Calu3 (cell line): ENCODE data around the gene CHRND. TPM values are rescaled to one million over a fixed set of nuclear protein-coding genes. Genes with fewer than 3 reads are reported as not detected.
A peak's percentile ranks its signal among the peaks of the same experiment; 100 is the strongest.

ENCODE experiments used
- BruUV-seq: library from RNA; stranded (reverse); fragments of 400-500 nt; replicated peaks from 2 replicates; lab custom pipeline; 2021; lab: Mats Ljungman, UMichigan
- CTCF ChIA-PET: fragments of 300-600 bp; sonication (Branson Sonifier 250); formaldehyde crosslinking; loops from one replicate; lab custom pipeline; 2022; ENCODE audit warnings: antibody characterized with exemption; lab: Charles Lee
- DNase-seq: peaks from one replicate; pipeline ENCODE4 v3.0.0; 2022
- H3K27ac Mint-ChIP-seq: one replicate; pipeline ENCODE4 v1.8.0; 2022; ENCODE audit warnings: mixed read lengths; ENCODE audit not compliant: unreplicated experiment
- H3K27me3 Mint-ChIP-seq: one replicate; pipeline ENCODE4 v1.8.0; 2022; ENCODE audit warnings: mixed read lengths; ENCODE audit not compliant: unreplicated experiment
- H3K36me3 Mint-ChIP-seq: one replicate; pipeline ENCODE4 v1.8.0; 2022; ENCODE audit warnings: mild to moderate bottlenecking, moderate library complexity, mixed read lengths; ENCODE audit not compliant: insufficient read depth, unreplicated experiment
- H3K4me1 Mint-ChIP-seq: one replicate; pipeline ENCODE4 v1.8.0; 2022; ENCODE audit warnings: mild to moderate bottlenecking, low read depth, mixed read lengths; ENCODE audit not compliant: unreplicated experiment
- H3K4me3 Mint-ChIP-seq: one replicate; pipeline ENCODE4 v1.8.0; 2022; ENCODE audit warnings: mild to moderate bottlenecking, low read depth, moderate library complexity, mixed read lengths; ENCODE audit not compliant: unreplicated experiment
- H3K9me3 Mint-ChIP-seq: one replicate; pipeline ENCODE4 v1.8.0; 2022; ENCODE audit warnings: low read depth, mixed read lengths; ENCODE audit not compliant: unreplicated experiment
- intact Hi-C: fragments of 100-400 bp; cut with micrococcal nuclease; formaldehyde crosslinking; loops from one replicate; pipeline ENCODE4 v1.10.0; 2022; ENCODE audit not compliant: unreplicated experiment
- total RNA-seq: library from RNA; stranded (reverse); gene quantifications from 2 replicates; pipeline ENCODE4 v1.2.3, GENCODE V29; 2022
- TF ChIP-seq, protein P1 (sequence below): fragments of 200-600 bp; IDR thresholded peaks from one replicate; pipeline ENCODE4 v1.8.0; 2022; ENCODE audit warnings: antibody characterized with exemption; ENCODE audit not compliant: unreplicated experiment

CHRND gene
- total RNA-seq, 1 experiment from 2014 or later = not detected

GRCh38 chr2:232502511-232502910 lies 23.4 kb upstream of the CHRND start:
- TF ChIP-seq, protein P1, sequence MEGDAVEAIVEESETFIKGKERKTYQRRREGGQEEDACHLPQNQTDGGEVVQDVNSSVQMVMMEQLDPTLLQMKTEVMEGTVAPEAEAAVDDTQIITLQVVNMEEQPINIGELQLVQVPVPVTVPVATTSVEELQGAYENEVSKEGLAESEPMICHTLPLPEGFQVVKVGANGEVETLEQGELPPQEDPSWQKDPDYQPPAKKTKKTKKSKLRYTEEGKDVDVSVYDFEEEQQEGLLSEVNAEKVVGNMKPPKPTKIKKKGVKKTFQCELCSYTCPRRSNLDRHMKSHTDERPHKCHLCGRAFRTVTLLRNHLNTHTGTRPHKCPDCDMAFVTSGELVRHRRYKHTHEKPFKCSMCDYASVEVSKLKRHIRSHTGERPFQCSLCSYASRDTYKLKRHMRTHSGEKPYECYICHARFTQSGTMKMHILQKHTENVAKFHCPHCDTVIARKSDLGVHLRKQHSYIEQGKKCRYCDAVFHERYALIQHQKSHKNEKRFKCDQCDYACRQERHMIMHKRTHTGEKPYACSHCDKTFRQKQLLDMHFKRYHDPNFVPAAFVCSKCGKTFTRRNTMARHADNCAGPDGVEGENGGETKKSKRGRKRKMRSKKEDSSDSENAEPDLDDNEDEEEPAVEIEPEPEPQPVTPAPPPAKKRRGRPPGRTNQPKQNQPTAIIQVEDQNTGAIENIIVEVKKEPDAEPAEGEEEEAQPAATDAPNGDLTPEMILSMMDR = no peak
- Mint-ChIP-seq H3K27ac (no peak overlapping the region), H3K27me3 (peaks cover 82% of the 10 kb centered on the region), H3K4me1 (no peaks in the 10 kb centered on the region), H3K4me3 (peak overlapping the region; percentile 53), H3K9me3 (no peaks in the 10 kb centered on the region), H3K36me3 (no peaks in the 10 kb centered on the region)
- no peak for DNase-seq
- CTCF ChIA-PET = no interaction called here
- intact Hi-C loops = no loop called here
- no TSS peak for BruUV-seq

DNA sequence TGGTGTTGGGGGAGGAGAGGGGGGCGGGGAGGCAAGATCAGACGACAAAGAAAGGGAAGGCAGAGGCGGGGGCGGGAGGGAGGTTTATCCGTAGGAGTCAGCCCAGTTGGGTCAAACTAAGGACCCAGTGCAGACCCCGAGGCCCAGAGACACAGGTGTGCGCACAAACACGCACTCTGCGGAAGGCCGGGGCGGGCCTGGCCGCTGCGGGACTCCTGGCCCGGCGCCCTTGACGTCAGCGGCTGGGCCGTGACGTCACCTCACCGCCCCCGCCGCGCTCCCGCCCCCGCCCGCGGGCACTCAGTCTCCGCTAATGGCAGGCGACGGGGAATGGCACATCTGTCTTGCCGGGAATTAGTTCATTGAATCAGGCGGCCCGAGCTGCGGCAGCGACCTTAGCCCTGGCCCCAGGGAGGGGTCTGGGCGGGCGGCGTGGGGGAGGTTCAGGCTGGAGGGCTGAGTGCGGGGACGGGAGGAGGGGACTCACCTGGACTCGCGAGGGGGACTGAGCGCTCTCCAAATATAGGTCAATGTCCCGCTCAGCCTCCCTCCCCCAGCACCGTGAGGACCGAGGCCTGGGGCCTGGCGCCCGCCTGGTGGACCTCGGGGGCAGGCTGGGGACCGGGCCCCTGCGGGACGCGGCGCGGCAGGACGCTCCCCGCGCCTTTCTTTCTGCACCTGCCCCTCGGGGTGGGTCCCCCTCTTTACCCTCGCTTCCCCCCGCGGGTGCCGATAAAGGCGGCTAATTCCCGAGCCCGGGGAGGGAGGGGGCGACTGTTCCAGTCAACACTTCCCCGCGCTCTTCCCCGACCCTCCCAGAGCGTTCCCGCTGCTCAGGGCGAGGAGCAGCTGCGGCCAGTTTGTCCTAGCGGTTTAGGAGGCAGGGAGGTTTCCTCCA lies 22.8 kb upstream of the CHRND start:
- intact Hi-C loops = no loop called here
- Mint-ChIP-seq H3K27ac (no peak overlapping the region), H3K36me3 (no peaks in the 10 kb centered on the region), H3K4me1 (no peaks in the 10 kb centered on the region), H3K4me3 (peak overlapping the region; percentile 53), H3K9me3 (no peaks in the 10 kb centered on the region), H3K27me3 (peaks cover 82% of the 10 kb centered on the region)
- CTCF ChIA-PET = interaction anchor here (0.5 kb wide), 1 partner anchor 1256 kb away, joined by 3 read pairs; no protein-coding TSS in a partner anchor
- no TSS peak for BruUV-seq
- peak; percentile 23 for DNase-seq
- TF ChIP-seq, protein P1 = no peak

DNA sequence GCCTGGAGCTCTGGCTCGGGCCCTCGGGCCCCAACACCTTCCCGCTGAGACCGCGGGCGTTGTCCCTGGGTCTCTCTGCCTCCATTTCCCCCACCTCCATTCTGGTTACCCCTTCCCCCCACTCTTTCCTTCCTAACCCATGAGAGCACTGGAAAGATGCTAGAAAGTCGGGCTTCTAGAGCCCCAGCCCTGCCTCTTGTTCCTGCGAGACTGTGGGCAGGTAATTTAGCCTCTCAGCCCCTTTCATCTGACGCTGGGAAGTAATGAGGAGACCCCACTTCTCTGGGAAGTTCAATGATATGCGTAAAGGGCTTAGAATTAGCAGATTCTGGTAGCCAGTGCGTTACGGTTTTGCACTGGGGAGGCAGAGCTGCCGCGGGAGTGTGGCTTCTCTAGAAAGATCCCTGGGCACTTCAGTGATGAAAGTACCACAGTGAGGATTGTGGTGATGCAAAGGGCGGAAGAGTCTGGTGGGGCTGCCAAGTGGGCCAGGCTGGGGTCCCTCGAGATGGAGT lies 22.1 kb upstream of the CHRND start:
- TF ChIP-seq, protein P1 = no peak
- intact Hi-C loops = no loop called here
- Mint-ChIP-seq H3K27me3 (peaks cover 82% of the 10 kb centered on the region), H3K4me1 (no peaks in the 10 kb centered on the region), H3K36me3 (no peaks in the 10 kb centered on the region), H3K9me3 (no peaks in the 10 kb centered on the region), H3K4me3 (peak overlapping the region; percentile 53), H3K27ac (no peak overlapping the region)
- no TSS peak for BruUV-seq
- no peak for DNase-seq
- CTCF ChIA-PET = interaction anchor here (0.5 to 1.0 kb wide), 2 partner anchors 11 to 1257 kb away, joined by 3 read pairs; no protein-coding TSS in a partner anchor

- peaks cover 82% of the 10 kb centered on the region for H3K27me3 Mint-ChIP-seq
- CTCF ChIA-PET = interaction anchor here (1.0 kb wide), 1 partner anchor 10 kb away, joined by 3 read pairs; no protein-coding TSS in a partner anchor
- no TSS peak for BruUV-seq
- DNase-seq = no peak
- H3K9me3 Mint-ChIP-seq = no peaks in the 10 kb centered on the region
- no peaks in the 10 kb centered on the region for H3K36me3 Mint-ChIP-seq
- TF ChIP-seq, protein P1 = no peak
- intact Hi-C loops = no loop called here
- H3K4me1 Mint-ChIP-seq = no peaks in the 10 kb centered on the region
- no peak overlapping the region for H3K4me3 Mint-ChIP-seq
- H3K27ac Mint-ChIP-seq = no peak overlapping the region
Measured at GRCh38 chr2:232504438-232504837, 21.5 kb upstream of the CHRND start.
